GM13977 (cell line): ENCODE measurements around the gene PSMA8.
"Not testable (repeated sequence)": the region's sequence is repeated elsewhere in the genome, so short reads cannot be mapped to it uniquely, and the experiment has no call there.

ENCODE experiments used
- DNase-seq: peaks from one replicate; pipeline ENCODE4 v3.0.0; 2012; ENCODE audit warnings: low spot score
- CTCF ChIP-seq: IDR thresholded peaks from 2 replicates; pipeline ENCODE4 v1.5.1; 2012; ENCODE audit warnings: mild to moderate bottlenecking, control low read depth; ENCODE audit not compliant: insufficient read depth; ENCODE audit errors: extremely low read depth, missing control alignments
- in situ Hi-C: fragments of 300-500 bp; cut with MboI; formaldehyde crosslinking; loops from one replicate; pipeline ENCODE4 v1.12.0; 2022; ENCODE audit warnings: low sequenced_read_pairs, low pct_unique_long_range_greater_than_20kb, mixed read lengths, inconsistent platforms; ENCODE audit not compliant: unreplicated experiment

The PSMA8 gene

GRCh38 chr18:26091047-26091630, 42.5 kb upstream of the PSMA8 start:
- DNase-seq = no peak
- no peak for TF ChIP-seq CTCF
- in situ Hi-C loops = no loop called here

GRCh38 chr18:26096852-26097251, 36.8 kb upstream of the PSMA8 start:
- no peak for TF ChIP-seq CTCF
- no peak for DNase-seq
- in situ Hi-C loops = no loop called here

- in situ Hi-C loops = no loop called here
- TF ChIP-seq CTCF = no peak
- DNase-seq = no peak
Measured at GRCh38 chr18:26097563-26097962, 36.1 kb upstream of the PSMA8 start.

- no peak for DNase-seq
- TF ChIP-seq CTCF = peak; percentile 35
- in situ Hi-C loops = no loop called here
Measured at GRCh38 chr18:26103579-26103978, 30.1 kb upstream of the PSMA8 start.

GRCh38 chr18:26104035-26104434, 29.6 kb upstream of the PSMA8 start:
- no peak for DNase-seq
- in situ Hi-C loops = no loop called here
- TF ChIP-seq CTCF = no peak

- in situ Hi-C loops = no loop called here
- TF ChIP-seq CTCF = no peak
- DNase-seq = no peak
Measured at GRCh38 chr18:26119246-26119645, 14.4 kb upstream of the PSMA8 start.

GRCh38 chr18:26121476-26121875, 12.2 kb upstream of the PSMA8 start:
- in situ Hi-C loops = no loop called here
- no peak for TF ChIP-seq CTCF
- no peak for DNase-seq

- in situ Hi-C loops, DNase-seq: not testable (repeated sequence)
Measured at GRCh38 chr18:26121994-26122393, 11.7 kb upstream of the PSMA8 start.
